H1 (cell line): ENCODE data around the gene EHBP1. TPM values are rescaled to one million over a fixed set of nuclear protein-coding genes. Genes with fewer than 3 reads are reported as not detected.

Experiments used
- EP300 ChIP-seq, 2 experiments: IDR thresholded peaks; 1 replicate in 1 of 2; 2 replicates in 1 of 2; pipeline ENCODE4 v1.6.1; 2011 to 2012; ENCODE audit warnings: low read depth in 2 of 2, low read length in 2 of 2, mild to moderate bottlenecking in 2 of 2, borderline replicate concordance in 1 of 2, inconsistent platforms in 1 of 2, moderate library complexity in 1 of 2
- KDM4A ChIP-seq: IDR thresholded peaks from one replicate; pipeline ENCODE4 v1.7.1; 2012; ENCODE audit warnings: low read depth, mild to moderate bottlenecking, moderate library complexity, low read length, inconsistent platforms; ENCODE audit not compliant: severe bottlenecking
- PHF8 ChIP-seq: fragments of 200-600 bp; sonication (generic); conservative IDR thresholded peaks from 2 replicates; pipeline ENCODE4 v1.7.1; 2012; ENCODE audit warnings: low read depth, mild to moderate bottlenecking, inconsistent platforms, low read length, moderate library complexity
- RFX5 ChIP-seq: IDR thresholded peaks from 2 replicates; pipeline ENCODE4 v1.6.1; 2011; ENCODE audit warnings: low read depth, low read length, improper control_type of control experiment, borderline replicate concordance
- polyA plus RNA-seq, 7 experiments: library from polyadenylated mRNA; depleted of rRNA in 3 of 7; stranded (reverse) in 5 of 7; unstranded in 2 of 7; fragments of >200 nt in 5 of 7; fragments of 200-250 nt in 2 of 7; gene quantifications; 1 replicate in 5 of 7; 2 replicates in 1 of 7; 4 replicates in 1 of 7; pipeline versions ENCODE4 v1.2.1 to v1.2.3, GENCODE V29; 2011 to 2013; ENCODE audit warnings: missing spikeins in 2 of 7, mixed read lengths in 2 of 7
- total RNA-seq: library from RNA; stranded (reverse); fragmentation: NEBNext Ultra II Directional; extraction: Animal tissue kit (Norgen Biotek cat#: 25700); gene quantifications from 2 replicates; pipeline ENCODE4 v1.2.1, GENCODE V29; 2021

The EHBP1 gene
- total and polyA plus RNA-seq, 2 of the 8 experiments (the other 6 are each of a cell fraction or from before 2014, with no cell fraction given): 12.0 to 64.1 TPM

- TF ChIP-seq KDM4A (no peak), PHF8 (no peak), RFX5 (no peak), EP300 (IDR thresholded peaks at IDR 0.05; ENCODE audit: borderline replicate concordance in 1 of 2, low read depth in 2 of 2, low read length in 2 of 2) (no peak)
- TF ChIP-seq, all 59 proteins: peak for 0
Observed at GRCh38 chr2:62808554-62808953, 103.0 kb downstream of the EHBP1 start (continued).
